Ascending aorta (tissue), 2 donors: ENCODE measurements around the gene EEF1AKMT4. TPM values are rescaled to one million over a fixed set of nuclear protein-coding genes. Genes with fewer than 3 reads are reported as not detected.

ENCODE experiments used
- DNase-seq, 2 donors: peaks; one replicate each; pipeline ENCODE4 v3.0.0-alpha.2; 2019; ENCODE audit warnings: low spot score in 2 of 2
- H3K27ac ChIP-seq, 2 donors: fragments of 200-600 bp; sonication (generic); one replicate each; pipeline ENCODE4 v1.5.1; 2016 to 2017; ENCODE audit warnings: mild to moderate bottlenecking in 1 of 2
- H3K27me3 ChIP-seq: fragments of 200-600 bp; sonication (generic); one replicate; pipeline ENCODE4 v1.5.1; 2017
- H3K36me3 ChIP-seq, 2 donors: fragments of 200-600 bp; sonication (generic); one replicate each; pipeline ENCODE4 v1.5.1; 2016
- H3K4me1 ChIP-seq, 2 donors: fragments of 200-600 bp; sonication (generic); one replicate each; pipeline ENCODE4 v1.5.1; 2016 to 2017; ENCODE audit warnings: mild to moderate bottlenecking in 1 of 2
- H3K4me3 ChIP-seq, 2 donors: fragments of 200-600 bp; sonication (generic); one replicate each; pipeline ENCODE4 v1.5.1; 2016 to 2017; ENCODE audit warnings: mild to moderate bottlenecking in 1 of 2
- H3K9me3 ChIP-seq, 2 donors: fragments of 200-600 bp; sonication (generic); one replicate each; pipeline ENCODE4 v1.5.1; 2016
- intact Hi-C: fragments of 100-400 bp; cut with DNase I; formaldehyde crosslinking; loops from one replicate; pipeline ENCODE4 v1.15.1; 2023
- total RNA-seq: library from RNA; depleted of rRNA; stranded (reverse); fragments of >200 nt; gene quantifications from one replicate; pipeline ENCODE4 v1.1.0, GENCODE V29; 2016
- TF ChIP-seq, protein P1 (sequence below), 3 experiments: fragments of 200-600 bp in 2 of 3; fragments of 450-650 bp in 1 of 3; sonication (generic) in 2 of 3; IDR thresholded peaks; one replicate each; pipeline ENCODE4 v1.5.1; 2016 to 2019; ENCODE audit warnings: antibody characterized with exemption in 3 of 3, mild to moderate bottlenecking in 1 of 3, moderate library complexity in 1 of 3

Gene EEF1AKMT4
- total RNA-seq, 1 donor from 2014 or later = 4.8 TPM

DNA sequence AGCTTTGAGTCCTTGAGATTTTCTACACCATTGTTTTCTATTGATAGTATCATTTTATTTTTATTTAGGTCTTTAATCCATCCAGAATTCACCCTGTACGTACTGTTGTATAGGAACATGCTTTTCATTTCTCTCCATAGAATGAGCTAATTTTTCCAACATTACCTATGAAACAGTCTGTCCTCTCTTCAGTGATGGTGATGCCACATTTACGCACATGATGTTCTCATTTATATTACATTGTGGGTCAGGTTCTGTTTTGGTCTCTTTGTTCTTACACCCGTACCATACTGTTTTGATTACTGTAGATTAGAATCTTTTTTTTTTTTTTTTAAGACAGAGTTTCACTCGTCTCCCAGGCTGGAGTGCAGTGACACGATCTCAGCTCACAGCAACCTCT, 37.8 kb upstream of the EEF1AKMT4 start:
- intact Hi-C loops = no loop called here
- Histone ChIP-seq H3K4me1 (no peaks in the 10 kb centered on the region), H3K27me3 (peaks cover 3% of the 10 kb centered on the region), H3K36me3 (no peaks in the 10 kb centered on the region), H3K4me3 (no peak overlapping the region), H3K9me3 (no peaks in the 10 kb centered on the region), H3K27ac (no peak overlapping the region)
- DNase-seq = no peak
- TF ChIP-seq, protein P1, sequence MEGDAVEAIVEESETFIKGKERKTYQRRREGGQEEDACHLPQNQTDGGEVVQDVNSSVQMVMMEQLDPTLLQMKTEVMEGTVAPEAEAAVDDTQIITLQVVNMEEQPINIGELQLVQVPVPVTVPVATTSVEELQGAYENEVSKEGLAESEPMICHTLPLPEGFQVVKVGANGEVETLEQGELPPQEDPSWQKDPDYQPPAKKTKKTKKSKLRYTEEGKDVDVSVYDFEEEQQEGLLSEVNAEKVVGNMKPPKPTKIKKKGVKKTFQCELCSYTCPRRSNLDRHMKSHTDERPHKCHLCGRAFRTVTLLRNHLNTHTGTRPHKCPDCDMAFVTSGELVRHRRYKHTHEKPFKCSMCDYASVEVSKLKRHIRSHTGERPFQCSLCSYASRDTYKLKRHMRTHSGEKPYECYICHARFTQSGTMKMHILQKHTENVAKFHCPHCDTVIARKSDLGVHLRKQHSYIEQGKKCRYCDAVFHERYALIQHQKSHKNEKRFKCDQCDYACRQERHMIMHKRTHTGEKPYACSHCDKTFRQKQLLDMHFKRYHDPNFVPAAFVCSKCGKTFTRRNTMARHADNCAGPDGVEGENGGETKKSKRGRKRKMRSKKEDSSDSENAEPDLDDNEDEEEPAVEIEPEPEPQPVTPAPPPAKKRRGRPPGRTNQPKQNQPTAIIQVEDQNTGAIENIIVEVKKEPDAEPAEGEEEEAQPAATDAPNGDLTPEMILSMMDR (IDR thresholded peaks at IDR 0.05) = no peak

- H3K4me1 ChIP-seq = no peaks in the 10 kb centered on the region
- no peaks in the 10 kb centered on the region for H3K36me3 ChIP-seq
- no peak for DNase-seq
- intact Hi-C loops = no loop called here
- no peak overlapping the region for H3K4me3 ChIP-seq
- TF ChIP-seq, protein P1 (IDR thresholded peaks at IDR 0.05) = no peak
- no peaks in the 10 kb centered on the region for H3K9me3 ChIP-seq
- H3K27ac ChIP-seq = no peak overlapping the region
- peaks cover 3% of the 10 kb centered on the region for H3K27me3 ChIP-seq
Measured at GRCh38 chr3:184218814-184219213, 30.7 kb upstream of the EEF1AKMT4 start.

DNA sequence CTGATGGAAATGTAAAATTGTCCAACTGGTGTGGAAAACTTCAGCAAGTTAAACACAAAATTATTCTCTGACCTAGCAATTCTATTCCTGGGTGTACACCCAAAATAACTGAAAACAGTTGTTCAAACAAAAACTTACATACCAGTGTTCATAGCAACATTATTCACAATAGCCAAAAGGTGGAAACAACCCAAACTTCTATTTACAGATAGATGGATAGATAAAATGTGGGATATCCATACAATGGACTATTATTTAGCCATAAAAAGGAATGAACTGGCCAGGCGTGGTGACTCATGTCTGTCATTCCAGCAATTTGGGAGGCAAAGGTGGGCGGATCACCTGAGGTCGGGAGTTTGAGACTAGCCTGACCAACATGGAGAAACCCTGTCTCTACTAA, 27.0 kb upstream of the EEF1AKMT4 start:
- no peak for DNase-seq
- Histone ChIP-seq H3K9me3 (no peaks in the 10 kb centered on the region), H3K4me1 (no peaks in the 10 kb centered on the region), H3K36me3 (no peaks in the 10 kb centered on the region), H3K27me3 (no peaks in the 10 kb centered on the region), H3K4me3 (no peak overlapping the region), H3K27ac (no peak overlapping the region)
- intact Hi-C loops = no loop called here
- TF ChIP-seq, protein P1 (IDR thresholded peaks at IDR 0.05) = no peak

GRCh38 chr3:184223946-184224345, 25.5 kb upstream of the EEF1AKMT4 start:
- no peak overlapping the region for H3K4me3 ChIP-seq
- no peak for DNase-seq
- H3K27me3 ChIP-seq = no peaks in the 10 kb centered on the region
- H3K36me3 ChIP-seq = no peaks in the 10 kb centered on the region
- no peaks in the 10 kb centered on the region for H3K4me1 ChIP-seq
- H3K9me3 ChIP-seq = no peaks in the 10 kb centered on the region
- no peak overlapping the region for H3K27ac ChIP-seq
- intact Hi-C loops = no loop called here
- TF ChIP-seq, protein P1 (IDR thresholded peaks at IDR 0.05) = no peak

DNA sequence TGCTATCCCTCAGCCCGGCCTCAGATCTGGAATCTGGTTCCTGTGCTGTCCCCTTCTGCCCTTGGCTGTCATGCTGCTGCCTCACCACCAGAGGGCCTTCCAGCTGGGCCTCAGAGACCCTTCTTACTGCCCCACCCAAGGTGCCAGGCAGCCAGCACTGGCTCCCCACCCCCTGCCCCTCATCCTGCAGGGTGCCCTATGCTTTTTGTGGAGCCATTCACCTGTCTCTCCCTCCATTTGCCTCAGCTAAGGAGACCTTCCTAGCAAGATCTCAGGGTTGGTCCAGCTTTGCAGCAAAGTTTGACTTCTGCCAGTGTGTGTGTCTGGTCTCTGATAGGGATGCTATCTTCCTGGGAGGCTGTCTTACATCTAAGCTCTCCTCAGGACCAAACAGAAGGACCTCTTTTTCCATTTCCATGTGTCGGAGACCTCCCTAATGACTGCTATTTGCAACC, 22.0 kb upstream of the EEF1AKMT4 start:
- Histone ChIP-seq H3K36me3 (no peaks in the 10 kb centered on the region), H3K9me3 (no peaks in the 10 kb centered on the region), H3K4me3 (no peak overlapping the region), H3K27me3 (peaks cover 25% of the 10 kb centered on the region), H3K4me1 (peaks cover 10% of the 10 kb centered on the region in 2 donors), H3K27ac (no peak overlapping the region)
- DNase-seq = no peak
- TF ChIP-seq, protein P1 (IDR thresholded peaks at IDR 0.05) = peak; percentile 35 to 65 (median 55)
- intact Hi-C loops = no loop called here
